ENCODE data around the gene MRGPRF. TPM values are rescaled to one million over a fixed set of nuclear protein-coding genes. Genes with fewer than 3 reads are reported as not detected.

Gene MRGPRF
- total RNA-seq, 2 donors from 2014 or later: 3.0 to 17.9 TPM

- Histone ChIP-seq H3K4me1 (peaks cover 3% of the 10 kb centered on the region), H3K4me3 (no peak overlapping the region), H3K9me3 (no peaks in the 10 kb centered on the region), H3K27me3 (no peaks in the 10 kb centered on the region), H3K27ac (no peak overlapping the region), H3K36me3 (no peaks in the 10 kb centered on the region), H3K9ac (ENCODE audit: low read depth in 2 of 2, low read length in 2 of 2) (no peak overlapping the region)
- no peak for TF ChIP-seq CTCF (IDR thresholded peaks at IDR 0.05)
- DNase-seq: no peak
- intact Hi-C loops (cut with DNase I): no loop called here
These were observed 7.8 kb downstream of the MRGPRF start for GRCh38 chr11:69005183-69005630.

GRCh38 chr11:69004411-69005182 lies 8.4 kb downstream of the MRGPRF start:
- no peak for TF ChIP-seq CTCF (IDR thresholded peaks at IDR 0.05)
- intact Hi-C loops (cut with DNase I): no loop called here
- H3K4me1 ChIP-seq: peaks cover 3% of the 10 kb centered on the region
- H3K27me3 ChIP-seq: no peaks in the 10 kb centered on the region
- H3K9me3 ChIP-seq: no peaks in the 10 kb centered on the region
- H3K36me3 ChIP-seq: no peaks in the 10 kb centered on the region
- H3K27ac ChIP-seq: no peak overlapping the region
- H3K4me3 ChIP-seq: no peak overlapping the region
- H3K9ac ChIP-seq (ENCODE audit: low read depth in 2 of 2, low read length in 2 of 2): no peak overlapping the region
- no peak for DNase-seq

GRCh38 chr11:69003866-69004367 lies 9.1 kb downstream of the MRGPRF start:
- Histone ChIP-seq H3K9ac (ENCODE audit: low read depth in 2 of 2, low read length in 2 of 2) (no peak overlapping the region), H3K27ac (no peak overlapping the region), H3K27me3 (no peaks in the 10 kb centered on the region), H3K9me3 (no peaks in the 10 kb centered on the region), H3K4me1 (peaks cover 1% of the 10 kb centered on the region), H3K36me3 (no peaks in the 10 kb centered on the region), H3K4me3 (no peak overlapping the region)
- intact Hi-C loops (cut with DNase I): no loop called here
- DNase-seq: no peak
- TF ChIP-seq CTCF (IDR thresholded peaks at IDR 0.05): no peak

GRCh38 chr11:69003301-69003865 lies 9.7 kb downstream of the MRGPRF start:
- H3K4me1 ChIP-seq: no peaks in the 10 kb centered on the region
- no peaks in the 10 kb centered on the region for H3K9me3 ChIP-seq
- DNase-seq: peak; percentile 12
- intact Hi-C loops (cut with DNase I): no loop called here
- H3K27me3 ChIP-seq: no peaks in the 10 kb centered on the region
- no peak overlapping the region for H3K9ac ChIP-seq (ENCODE audit: low read depth in 2 of 2, low read length in 2 of 2)
- H3K4me3 ChIP-seq: no peak overlapping the region
- no peaks in the 10 kb centered on the region for H3K36me3 ChIP-seq
- H3K27ac ChIP-seq: no peak overlapping the region
- no peak for TF ChIP-seq CTCF (IDR thresholded peaks at IDR 0.05)

- intact Hi-C loops (cut with DNase I): no loop called here
- no peaks in the 10 kb centered on the region for H3K9me3 ChIP-seq
- H3K36me3 ChIP-seq: no peaks in the 10 kb centered on the region
- H3K4me3 ChIP-seq: no peak overlapping the region
- no peaks in the 10 kb centered on the region for H3K4me1 ChIP-seq
- DNase-seq: peak; percentile 15
- peak overlapping the region; percentile 17 for H3K27ac ChIP-seq
- H3K9ac ChIP-seq (ENCODE audit: low read depth in 2 of 2, low read length in 2 of 2): no peak overlapping the region
- no peak for TF ChIP-seq CTCF (IDR thresholded peaks at IDR 0.05)
- no peaks in the 10 kb centered on the region for H3K27me3 ChIP-seq
These were observed 10.3 kb downstream of the MRGPRF start for GRCh38 chr11:69002570-69003231.
